Glutamatergic neuron (in vitro differentiated cells): Measurements from ENCODE around the gene PTPRC. TPM values are rescaled to one million over a fixed set of nuclear protein-coding genes. Genes with fewer than 3 reads are reported as not detected.

Experiments used
- DNase-seq: peaks from one replicate; pipeline ENCODE4 v3.0.0; 2022
- H3K27ac Mint-ChIP-seq: one replicate; pipeline ENCODE4 v1.8.0; 2020; ENCODE audit warnings: mild to moderate bottlenecking, mixed read lengths, inconsistent platforms; ENCODE audit not compliant: unreplicated experiment
- H3K27me3 Mint-ChIP-seq: one replicate; pipeline ENCODE4 v1.8.0; 2020; ENCODE audit warnings: mild to moderate bottlenecking, moderate library complexity, mixed read lengths, inconsistent platforms; ENCODE audit not compliant: unreplicated experiment
- H3K36me3 Mint-ChIP-seq: one replicate; pipeline ENCODE4 v1.8.0; 2020; ENCODE audit warnings: mild to moderate bottlenecking, mixed read lengths, inconsistent platforms; ENCODE audit not compliant: unreplicated experiment
- H3K4me1 Mint-ChIP-seq: one replicate; pipeline ENCODE4 v1.8.0; 2020; ENCODE audit warnings: mild to moderate bottlenecking, low read depth, mixed read lengths, inconsistent platforms; ENCODE audit not compliant: unreplicated experiment
- H3K4me3 Mint-ChIP-seq: one replicate; pipeline ENCODE4 v1.8.0; 2020; ENCODE audit warnings: mild to moderate bottlenecking, mixed read lengths, inconsistent platforms; ENCODE audit not compliant: unreplicated experiment
- H3K9me3 Mint-ChIP-seq: one replicate; pipeline ENCODE4 v1.8.0; 2020; ENCODE audit warnings: mild to moderate bottlenecking, moderate library complexity, mixed read lengths, inconsistent platforms; ENCODE audit not compliant: unreplicated experiment
- total RNA-seq: library from RNA; stranded (reverse); fragmentation: NEBNext Ultra II Directional; extraction: Animal tissue kit (Norgen Biotek cat#: 25700); gene quantifications from one replicate; pipeline ENCODE4 v1.2.1, GENCODE V29; 2021; ENCODE audit not compliant: unreplicated experiment
- TF ChIP-seq, protein P1 (sequence below): fragments of 200-600 bp; sonication (generic); IDR thresholded peaks from one replicate; pipeline ENCODE4 v1.5.0; 2021; ENCODE audit not compliant: partially characterized antibody, unreplicated experiment

The PTPRC gene
- total RNA-seq, 1 donor from 2014 or later: not detected

DNA sequence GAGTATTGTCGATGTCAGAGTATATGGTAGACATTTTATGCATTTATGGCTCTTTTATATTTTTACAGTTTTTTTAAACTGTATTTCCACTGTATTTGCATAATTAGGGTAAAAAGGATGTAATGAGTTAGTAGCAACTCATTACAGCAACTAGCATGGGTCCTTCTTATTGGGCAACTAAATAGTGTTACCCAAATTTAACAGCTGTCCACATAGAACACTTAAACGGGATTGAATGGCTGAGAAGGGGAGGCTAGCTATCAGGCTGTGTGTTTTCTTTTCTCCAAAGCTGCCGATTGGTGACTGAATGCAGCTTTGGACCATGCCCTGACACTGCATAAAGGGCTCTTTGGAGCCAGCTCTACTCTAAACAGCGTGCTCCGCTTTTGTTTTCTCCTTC, 75.4 kb downstream of the PTPRC start:
- H3K27me3 Mint-ChIP-seq: no peaks in the 10 kb centered on the region
- H3K4me1 Mint-ChIP-seq: no peaks in the 10 kb centered on the region
- H3K4me3 Mint-ChIP-seq: no peak overlapping the region
- H3K9me3 Mint-ChIP-seq: peaks cover 2% of the 10 kb centered on the region
- TF ChIP-seq, protein P1, sequence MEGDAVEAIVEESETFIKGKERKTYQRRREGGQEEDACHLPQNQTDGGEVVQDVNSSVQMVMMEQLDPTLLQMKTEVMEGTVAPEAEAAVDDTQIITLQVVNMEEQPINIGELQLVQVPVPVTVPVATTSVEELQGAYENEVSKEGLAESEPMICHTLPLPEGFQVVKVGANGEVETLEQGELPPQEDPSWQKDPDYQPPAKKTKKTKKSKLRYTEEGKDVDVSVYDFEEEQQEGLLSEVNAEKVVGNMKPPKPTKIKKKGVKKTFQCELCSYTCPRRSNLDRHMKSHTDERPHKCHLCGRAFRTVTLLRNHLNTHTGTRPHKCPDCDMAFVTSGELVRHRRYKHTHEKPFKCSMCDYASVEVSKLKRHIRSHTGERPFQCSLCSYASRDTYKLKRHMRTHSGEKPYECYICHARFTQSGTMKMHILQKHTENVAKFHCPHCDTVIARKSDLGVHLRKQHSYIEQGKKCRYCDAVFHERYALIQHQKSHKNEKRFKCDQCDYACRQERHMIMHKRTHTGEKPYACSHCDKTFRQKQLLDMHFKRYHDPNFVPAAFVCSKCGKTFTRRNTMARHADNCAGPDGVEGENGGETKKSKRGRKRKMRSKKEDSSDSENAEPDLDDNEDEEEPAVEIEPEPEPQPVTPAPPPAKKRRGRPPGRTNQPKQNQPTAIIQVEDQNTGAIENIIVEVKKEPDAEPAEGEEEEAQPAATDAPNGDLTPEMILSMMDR: no peak
- H3K27ac Mint-ChIP-seq: no peak overlapping the region
- no peak for DNase-seq
- H3K36me3 Mint-ChIP-seq: no peaks in the 10 kb centered on the region

DNA sequence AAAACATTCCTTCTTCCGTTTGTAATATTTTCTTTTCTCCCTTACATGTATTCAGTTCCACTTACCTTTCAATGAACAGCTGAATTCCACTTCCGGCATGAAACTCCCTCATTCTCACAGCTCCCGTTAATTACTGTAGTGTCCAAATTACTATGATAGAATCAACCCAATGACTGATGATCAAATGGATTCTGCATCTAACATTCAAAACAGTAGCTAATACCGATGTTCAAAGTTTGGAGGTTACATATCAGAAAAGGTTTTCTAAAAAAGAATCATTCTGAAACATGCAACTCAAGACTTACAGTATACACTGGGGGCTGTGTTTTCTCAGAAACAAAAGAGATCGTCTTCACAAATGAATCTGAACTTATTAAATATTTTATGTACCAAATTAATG, 77.2 kb downstream of the PTPRC start:
- Mint-ChIP-seq H3K27me3 (no peaks in the 10 kb centered on the region), H3K27ac (no peak overlapping the region), H3K9me3 (peaks cover 2% of the 10 kb centered on the region), H3K4me1 (no peaks in the 10 kb centered on the region), H3K36me3 (no peaks in the 10 kb centered on the region), H3K4me3 (no peak overlapping the region)
- DNase-seq: no peak
- TF ChIP-seq, protein P1: no peak

DNA sequence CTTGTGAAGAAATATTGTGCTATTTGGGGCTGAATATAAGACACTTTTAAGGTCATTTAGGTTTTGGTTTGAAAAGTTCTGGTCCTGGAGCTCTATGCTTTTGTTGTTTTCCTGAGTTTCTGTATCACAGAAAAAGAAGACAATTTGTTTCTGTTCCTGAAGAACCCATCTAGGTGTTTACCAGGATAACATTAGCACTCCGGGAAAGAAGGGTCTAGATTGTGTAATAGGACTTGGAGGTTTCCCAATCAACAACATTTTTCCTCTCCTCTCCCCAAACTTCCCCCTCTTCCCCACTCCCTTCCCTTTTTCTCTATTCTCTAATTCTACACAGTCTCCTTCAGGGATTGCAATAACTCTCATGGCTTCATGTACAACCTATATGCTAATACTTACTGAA, 78.7 kb downstream of the PTPRC start:
- H3K9me3 Mint-ChIP-seq: peaks cover 2% of the 10 kb centered on the region
- no peaks in the 10 kb centered on the region for H3K36me3 Mint-ChIP-seq

DNA sequence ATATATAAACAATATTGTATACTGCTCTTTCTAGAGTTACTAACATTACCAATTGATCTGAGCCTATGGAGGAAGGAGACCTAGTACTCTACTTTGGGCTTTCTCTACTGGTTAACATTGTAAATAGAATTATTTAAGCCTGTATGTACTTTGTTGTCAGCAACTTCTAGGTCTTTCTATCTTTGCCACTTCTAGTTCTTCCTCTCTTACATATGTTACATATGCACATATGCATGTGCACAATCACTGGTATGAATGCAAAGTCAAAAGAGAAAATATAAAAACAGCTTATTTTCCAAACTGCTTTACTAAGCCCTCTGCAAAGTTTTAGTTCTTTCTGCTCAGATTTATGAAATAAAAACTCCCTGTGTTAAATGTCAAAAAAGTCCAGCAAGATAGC, 84.3 kb downstream of the PTPRC start:
- Mint-ChIP-seq H3K36me3 (no peaks in the 10 kb centered on the region), H3K27me3 (no peaks in the 10 kb centered on the region), H3K4me3 (no peak overlapping the region), H3K9me3 (no peaks in the 10 kb centered on the region), H3K27ac (no peak overlapping the region), H3K4me1 (no peaks in the 10 kb centered on the region)
- TF ChIP-seq, protein P1: no peak
- no peak for DNase-seq

More for the DNA sequence above, 78.7 kb downstream of the PTPRC start:
- TF ChIP-seq, protein P1: no peak
- Mint-ChIP-seq H3K27ac (no peak overlapping the region), H3K27me3 (no peaks in the 10 kb centered on the region), H3K4me1 (no peaks in the 10 kb centered on the region), H3K4me3 (no peak overlapping the region)
- no peak for DNase-seq

DNA sequence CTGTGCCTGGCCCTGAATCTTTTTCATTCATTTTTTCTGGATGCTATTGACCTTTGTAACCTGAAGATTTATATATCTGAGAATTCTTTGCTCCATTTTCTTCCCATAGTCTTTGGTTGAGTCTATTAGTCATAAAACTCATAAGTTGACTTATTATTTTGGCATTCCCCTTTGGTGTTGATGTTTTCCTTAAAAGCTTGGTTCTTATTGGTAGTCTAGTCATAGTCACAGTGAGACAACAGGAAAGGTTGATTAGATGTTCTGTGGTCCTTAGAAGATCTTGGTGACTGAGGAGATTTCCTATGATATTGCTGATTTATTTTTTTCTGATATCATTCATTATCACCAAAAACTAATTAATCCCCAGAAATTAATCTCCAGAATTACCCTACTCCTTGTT, 86.2 kb downstream of the PTPRC start:
- no peak overlapping the region for H3K27ac Mint-ChIP-seq
- H3K27me3 Mint-ChIP-seq: no peaks in the 10 kb centered on the region
- no peak for DNase-seq
- no peaks in the 10 kb centered on the region for H3K4me1 Mint-ChIP-seq
- no peaks in the 10 kb centered on the region for H3K9me3 Mint-ChIP-seq
- TF ChIP-seq, protein P1: no peak
- H3K36me3 Mint-ChIP-seq: no peaks in the 10 kb centered on the region
- no peak overlapping the region for H3K4me3 Mint-ChIP-seq
